ENCODE data around the gene MTHFD1.

- TF ChIP-seq POLR2A (IDR thresholded peaks at IDR 0.05; ENCODE audit: low read depth, low read length) (no peak), POLR2AphosphoS5 (IDR thresholded peaks at IDR 0.05; ENCODE audit: low read depth, low read length) (no peak)
Observed at GRCh38 chr14:64394977-64395633, 7.0 kb downstream of the MTHFD1 start.

Data from GM12892 (cell line).